Bladder microvascular endothelial cell (primary cell): ENCODE results near the gene IDH2. TPM values are rescaled to one million over a fixed set of nuclear protein-coding genes. Genes with fewer than 3 reads are reported as not detected.

ENCODE experiments used
- total RNA-seq: library from RNA; depleted of rRNA; stranded (reverse); fragments of >200 nt; gene quantifications from 2 replicates; pipeline ENCODE4 v1.2.3, GENCODE V29; 2014

The IDH2 gene
- total RNA-seq = 50.5 and 61.4 TPM in 2 replicates

DNA sequence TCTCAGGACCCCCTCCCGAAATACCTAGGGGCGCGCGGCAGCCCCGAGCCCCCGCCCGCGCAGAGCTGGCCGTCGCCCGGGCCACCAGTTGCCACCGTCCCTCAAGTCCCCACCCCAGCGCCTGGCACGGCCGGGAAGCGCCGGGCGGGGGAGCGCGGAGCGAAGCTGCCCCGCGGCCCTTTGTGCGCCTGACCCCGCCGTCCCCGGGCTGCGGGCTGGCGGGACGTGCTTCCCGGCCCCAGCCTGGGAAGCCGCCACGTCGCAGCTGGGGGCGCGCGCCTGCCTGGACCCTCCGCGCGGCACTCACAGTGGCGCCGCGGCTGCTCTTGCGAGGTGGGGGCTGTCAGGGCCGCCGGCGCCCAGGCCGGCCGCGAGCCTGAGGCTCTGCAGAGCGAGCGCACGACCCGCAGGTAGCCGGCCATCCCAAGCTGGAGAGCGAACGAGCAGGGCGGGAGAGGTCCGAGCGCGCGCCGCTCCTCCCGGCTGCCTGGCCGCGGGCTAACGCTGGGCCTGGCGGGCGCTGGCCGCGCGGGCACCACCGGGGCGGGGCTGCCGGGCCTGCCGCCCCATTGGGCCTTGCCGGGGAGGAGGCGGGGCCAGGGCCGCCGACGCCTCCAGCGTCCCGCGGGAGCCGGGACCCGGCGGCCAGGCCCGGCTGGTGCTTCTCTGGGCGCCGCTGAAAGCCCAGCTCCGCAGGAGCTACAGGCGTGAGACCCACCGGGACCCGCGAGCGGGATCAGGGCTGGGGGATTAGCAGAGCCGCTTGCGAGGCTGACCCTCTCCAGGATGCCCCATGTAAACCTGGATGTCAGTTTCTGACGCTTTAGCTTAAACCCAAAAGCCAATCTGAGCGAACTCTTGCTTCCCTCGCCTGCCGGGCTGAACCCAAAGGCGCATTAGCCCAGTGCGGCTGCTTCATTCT is at the start of gene IDH2:
Gene IDH2 (minus strand): TSS at position 500 of the 922 bp plus-strand sequence. CDS start 78 bp downstream, at position 422.

Other genes starting within 250 kb of the IDH2 start
- gene AP3S2, start 208.5 kb downstream of the IDH2 start, total RNA-seq = 20.6 and 51.0 TPM in 2 replicates
- gene ARPIN, start 189.5 kb downstream of the IDH2 start, total RNA-seq = 14.8 and 17.0 TPM in 2 replicates
- gene ZNF710, start 101.1 kb downstream of the IDH2 start, total RNA-seq = 6.6 and 12.0 TPM in 2 replicates
- gene SEMA4B, start 98.9 kb upstream of the IDH2 start, total RNA-seq = 2.4 and 16.9 TPM in 2 replicates
- gene CIB1, start 131.5 kb upstream of the IDH2 start, total RNA-seq = 29.0 and 29.9 TPM in 2 replicates
- 4.2 and 7.6 TPM in 2 replicates for gene GDPGP1, start 131.7 kb upstream of the IDH2 start, total RNA-seq
- gene TTLL13, start 147.1 kb upstream of the IDH2 start, total RNA-seq = 0.06 TPM in 1 of 2 replicates, not detected in the other
- 34.5 and 72.5 TPM in 2 replicates for gene NGRN, start 163.2 kb upstream of the IDH2 start, total RNA-seq
- gene ZNF774, start 249.8 kb upstream of the IDH2 start, total RNA-seq = 0.97 and 2.3 TPM in 2 replicates